Lung (tissue), 12 donors: ENCODE measurements around the gene MAEA. TPM values are rescaled to one million over a fixed set of nuclear protein-coding genes. Genes with fewer than 3 reads are reported as not detected.

ENCODE experiments used
- ATAC-seq: fragments of 200-7000 bp; cut with Tn5 transposase; one replicate; pipeline ENCODE4 v1.9.1; 2020; ENCODE audit warnings: moderate number of reproducible peaks; ENCODE audit not compliant: insufficient read depth, low FRiP score
- DNase-seq, 3 donors: peaks; one replicate each; pipeline ENCODE4 v3.0.0-alpha.2; 2013 to 2017
- H3K27ac ChIP-seq, 2 donors: one replicate each; pipeline ENCODE4 v1.5.1; 2013; ENCODE audit warnings: mild to moderate bottlenecking in 2 of 2, moderate library complexity in 2 of 2, control low read depth in 1 of 2, inconsistent platforms in 1 of 2, low read depth in 1 of 2, low read length in 1 of 2
- H3K27me3 ChIP-seq, 3 donors: one replicate each; pipeline ENCODE4 v1.5.1; 2013; ENCODE audit warnings: low read length in 2 of 3; ENCODE audit not compliant: control insufficient read depth in 3 of 3, insufficient read depth in 3 of 3
- H3K36me3 ChIP-seq, 4 donors: one replicate each; pipeline ENCODE4 v1.5.1; 2013; ENCODE audit warnings: low read length in 4 of 4, mild to moderate bottlenecking in 1 of 4, moderate library complexity in 1 of 4; ENCODE audit not compliant: control insufficient read depth in 4 of 4, insufficient read depth in 4 of 4
- H3K4me1 ChIP-seq, 5 donors: one replicate each; pipeline ENCODE4 v1.5.1; 2013; ENCODE audit warnings: low read length in 5 of 5, mild to moderate bottlenecking in 2 of 5, moderate library complexity in 1 of 5; ENCODE audit not compliant: control insufficient read depth in 5 of 5, insufficient read depth in 5 of 5
- H3K4me3 ChIP-seq: one replicate; pipeline ENCODE4 v1.5.1; 2013; ENCODE audit warnings: mild to moderate bottlenecking, control low read depth, moderate library complexity
- H3K9ac ChIP-seq, 2 donors: one replicate each; pipeline ENCODE4 v1.5.1; 2013; ENCODE audit warnings: low read length in 2 of 2, control low read depth in 1 of 2; ENCODE audit not compliant: insufficient read depth in 1 of 2
- H3K9me3 ChIP-seq, 4 donors: one replicate each; pipeline ENCODE4 v1.5.1; 2013; ENCODE audit warnings: low read length in 3 of 4, mild to moderate bottlenecking in 1 of 4, moderate library complexity in 1 of 4; ENCODE audit not compliant: control insufficient read depth in 4 of 4, insufficient read depth in 3 of 4
- WGBS, 2 donors: extraction: QIAGEN DNeasy Blood & Tissue Kit; methylation state at CpG; one replicate each; pipeline ENCODE4 v1.1.7; 2013; 5-methylcytosine and 5-hydroxymethylcytosine counted together
- polyA plus RNA-seq, 2 donors: library from polyadenylated mRNA; stranded (reverse); fragments of 200-250 nt; gene quantifications; one replicate each; pipeline ENCODE4 v1.2.1, GENCODE V29; 2013
- total RNA-seq, 2 donors: library from RNA; depleted of rRNA in 1 of 2; stranded (reverse); fragments of >200 nt in 1 of 2; gene quantifications; one replicate each; pipeline ENCODE4 v1.2.1, GENCODE V29; 2014 to 2021
- TF ChIP-seq, protein P1 (sequence below): IDR thresholded peaks from 2 replicates; pipeline ENCODE4 v1.5.1; 2012; ENCODE audit warnings: mild to moderate bottlenecking; ENCODE audit errors: control extremely low read depth, extremely low read depth
- donor health status: control.
- donor health status: control.
- donor health status: Bipolar disorder and iron deficiency.
- donor health status: healthy.
- donor health status: DM: yes; HTN: yes; CAD: no.

Gene MAEA
- total and polyA plus RNA-seq, 4 donors, result 39.7 to 67.4 (median 60.8) TPM

DNA sequence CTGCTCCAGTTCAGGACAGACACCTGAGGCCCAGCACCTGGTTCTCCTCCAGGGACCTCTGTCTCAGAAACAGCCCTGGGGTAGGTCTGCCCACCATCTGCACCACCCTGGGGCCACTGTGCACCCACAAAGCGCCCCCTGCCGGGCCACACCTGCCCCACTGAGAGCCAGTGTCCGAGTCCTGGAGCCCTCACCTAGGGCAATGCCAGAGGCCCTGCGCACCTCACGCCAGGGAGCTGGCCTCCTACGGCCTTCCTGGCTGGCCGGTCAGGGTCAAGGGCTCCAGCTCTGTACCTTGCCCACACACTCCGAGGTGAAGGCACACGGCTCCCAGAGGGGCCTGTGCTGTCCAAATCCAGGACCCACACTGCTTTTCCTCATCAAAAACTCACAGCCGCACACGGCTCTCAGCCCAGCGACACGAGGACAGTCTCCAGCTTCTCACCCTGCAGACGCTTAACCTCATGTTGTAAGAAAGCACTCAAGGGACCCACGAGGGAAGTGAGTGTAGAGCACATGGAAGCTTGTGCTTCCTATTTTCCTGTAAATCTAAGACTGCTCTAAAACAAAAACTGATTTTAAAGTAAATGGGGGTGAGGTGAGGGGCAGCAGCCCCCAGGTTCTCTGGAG lies 46.1 kb upstream of the MAEA start:
- 70 to 76% methylated on average over 15 of the region's 15 CpGs for WGBS, 2 donors
- H3K4me3 ChIP-seq, result no peak overlapping the region
- no peak for ATAC-seq
- H3K27ac ChIP-seq, result no peak overlapping the region
- H3K27me3 ChIP-seq, result no peaks in the 10 kb centered on the region
- H3K4me1 ChIP-seq, result peaks cover 14 to 42% (median 16%) of the 10 kb centered on the region in 5 donors
- TF ChIP-seq, protein P1, sequence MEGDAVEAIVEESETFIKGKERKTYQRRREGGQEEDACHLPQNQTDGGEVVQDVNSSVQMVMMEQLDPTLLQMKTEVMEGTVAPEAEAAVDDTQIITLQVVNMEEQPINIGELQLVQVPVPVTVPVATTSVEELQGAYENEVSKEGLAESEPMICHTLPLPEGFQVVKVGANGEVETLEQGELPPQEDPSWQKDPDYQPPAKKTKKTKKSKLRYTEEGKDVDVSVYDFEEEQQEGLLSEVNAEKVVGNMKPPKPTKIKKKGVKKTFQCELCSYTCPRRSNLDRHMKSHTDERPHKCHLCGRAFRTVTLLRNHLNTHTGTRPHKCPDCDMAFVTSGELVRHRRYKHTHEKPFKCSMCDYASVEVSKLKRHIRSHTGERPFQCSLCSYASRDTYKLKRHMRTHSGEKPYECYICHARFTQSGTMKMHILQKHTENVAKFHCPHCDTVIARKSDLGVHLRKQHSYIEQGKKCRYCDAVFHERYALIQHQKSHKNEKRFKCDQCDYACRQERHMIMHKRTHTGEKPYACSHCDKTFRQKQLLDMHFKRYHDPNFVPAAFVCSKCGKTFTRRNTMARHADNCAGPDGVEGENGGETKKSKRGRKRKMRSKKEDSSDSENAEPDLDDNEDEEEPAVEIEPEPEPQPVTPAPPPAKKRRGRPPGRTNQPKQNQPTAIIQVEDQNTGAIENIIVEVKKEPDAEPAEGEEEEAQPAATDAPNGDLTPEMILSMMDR, result no peak
- H3K36me3 ChIP-seq, result peaks cover 0 to 35% (median 7%) of the 10 kb centered on the region in 4 donors
- no peaks in the 10 kb centered on the region for H3K9me3 ChIP-seq
- H3K9ac ChIP-seq, result no peak overlapping the region
- peak in 1 of 3 donors; percentile 8 for DNase-seq

DNA sequence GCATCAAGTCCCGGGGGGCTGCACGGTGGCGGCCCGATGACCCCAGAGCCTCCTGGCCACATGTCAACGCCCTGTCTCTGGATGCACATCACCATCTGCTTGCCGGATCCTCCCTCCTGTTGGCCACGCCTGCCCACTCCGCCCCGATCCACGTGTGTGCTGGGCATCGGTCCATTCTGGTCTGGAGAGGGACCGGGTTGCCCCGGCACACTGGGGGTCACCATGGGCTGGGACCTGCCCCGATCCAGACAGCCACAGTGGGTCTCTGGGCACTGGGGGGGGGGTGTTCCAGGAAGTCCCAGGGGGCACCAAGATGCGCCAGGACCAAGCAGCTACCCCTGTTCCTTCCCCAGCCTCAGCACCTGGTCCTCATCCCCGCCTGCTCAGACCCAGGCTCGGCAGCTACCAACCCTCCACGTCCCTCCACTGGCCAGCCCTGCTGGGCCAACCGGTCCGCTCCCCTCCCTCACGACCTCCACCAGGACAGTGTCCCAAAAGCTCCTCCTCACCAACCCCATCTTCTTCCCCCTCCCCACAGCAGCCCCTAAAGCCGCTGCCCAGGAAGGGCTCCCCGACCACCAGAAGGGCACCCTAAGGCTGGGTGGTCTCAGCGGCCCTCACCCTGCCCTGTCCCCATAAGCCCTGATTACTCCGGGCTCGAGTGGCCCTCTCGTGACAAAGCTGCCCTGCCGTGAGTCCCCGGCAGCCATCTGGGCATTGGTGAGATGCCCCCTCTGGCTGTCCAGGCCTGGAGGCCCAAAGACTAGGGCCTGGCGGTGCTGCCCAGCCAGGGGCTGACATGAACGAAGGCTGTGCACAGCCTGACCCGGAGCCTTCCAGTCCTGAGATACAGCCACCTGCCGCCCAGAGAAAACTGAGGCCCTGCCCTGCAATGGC lies 45.4 kb upstream of the MAEA start:
- Histone ChIP-seq H3K36me3 (peaks cover 0 to 29% (median 6%) of the 10 kb centered on the region in 4 donors), H3K4me1 (peaks cover 14 to 42% (median 16%) of the 10 kb centered on the region in 5 donors), H3K4me3 (no peak overlapping the region), H3K9me3 (no peaks in the 10 kb centered on the region), H3K27me3 (no peaks in the 10 kb centered on the region), H3K27ac (peak overlapping the region in 1 of 2 donors; percentile 5), H3K9ac (no peak overlapping the region)
- no peak for ATAC-seq
- TF ChIP-seq, protein P1, result no peak
- WGBS, 2 donors, result 76 to 83% methylated on average over 30 to 33 of the region's 33 CpGs
- peak in 1 of 3 donors; percentile 11 for DNase-seq

DNA sequence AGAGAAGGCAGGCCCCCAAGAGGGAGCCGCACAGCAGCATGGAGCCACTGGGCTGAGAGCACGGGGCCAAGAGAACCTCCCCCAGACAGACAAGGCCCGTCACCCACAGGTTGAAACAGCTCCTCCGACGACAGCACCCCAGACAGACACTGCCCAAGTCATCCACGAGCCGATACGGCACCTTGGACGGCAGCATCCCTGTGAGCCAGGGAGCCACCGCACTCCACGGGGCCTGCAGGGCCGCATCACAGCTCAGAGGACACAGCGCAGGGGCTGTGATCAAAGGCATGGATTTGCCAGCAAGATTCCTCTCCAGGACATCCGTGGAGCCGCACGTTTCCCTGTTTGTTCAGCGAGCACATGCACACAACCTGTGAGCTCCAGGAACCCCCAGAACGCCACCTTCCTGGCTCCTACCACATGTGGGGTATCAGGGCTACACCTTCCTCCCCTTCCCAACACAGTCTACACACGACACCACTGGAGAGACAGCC lies 44.7 kb upstream of the MAEA start:
- Histone ChIP-seq H3K27me3 (no peaks in the 10 kb centered on the region), H3K9ac (no peak overlapping the region), H3K4me3 (no peak overlapping the region), H3K36me3 (peaks cover 0 to 22% (median 1%) of the 10 kb centered on the region in 4 donors), H3K4me1 (peaks cover 15 to 45% (median 16%) of the 10 kb centered on the region in 5 donors), H3K27ac (no peak overlapping the region), H3K9me3 (no peaks in the 10 kb centered on the region)
- 87 to 92% methylated on average over 19 of the region's 19 CpGs for WGBS, 2 donors
- TF ChIP-seq, protein P1, result no peak
- ATAC-seq (no peak), DNase-seq (peak in 1 of 3 donors; percentile 4)
